ENCODE measurements around the gene KLHDC8A.

Gene KLHDC8A

DNA sequence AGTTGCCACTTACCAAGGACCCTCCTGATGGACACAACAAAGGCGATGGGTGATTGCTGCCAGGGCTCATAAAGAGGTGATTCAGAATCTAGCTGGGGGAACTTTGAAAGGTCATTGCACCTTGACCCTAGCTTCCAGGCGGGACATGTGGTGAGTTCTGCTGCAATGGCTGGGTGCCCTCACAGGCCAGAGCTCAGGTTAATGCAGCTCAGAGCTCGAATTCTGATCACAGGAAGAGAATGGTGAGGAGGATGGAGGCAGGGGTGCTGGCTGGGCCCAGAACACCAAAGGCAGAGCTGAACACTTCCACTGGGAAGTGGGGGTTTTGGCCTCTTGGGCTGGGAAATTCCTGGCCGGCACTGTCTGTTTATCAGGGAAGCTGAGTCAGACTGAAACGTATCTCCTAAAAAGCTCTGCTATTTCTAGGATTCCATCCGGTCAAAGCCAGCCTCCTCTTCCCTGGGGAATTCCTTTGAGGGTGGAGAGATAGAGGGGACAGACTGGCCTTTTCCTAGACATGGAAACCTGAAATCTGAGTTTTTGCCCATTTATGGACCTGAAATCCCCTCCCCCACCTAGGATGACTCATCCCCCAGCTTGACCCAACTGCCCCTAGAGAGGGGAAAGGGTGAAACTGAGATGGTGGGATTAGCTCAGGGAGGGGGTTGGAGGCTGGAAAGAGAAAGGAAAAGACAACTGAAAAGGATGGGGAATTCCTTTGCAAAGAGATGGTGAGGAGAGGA is 62.4 kb downstream of the KLHDC8A start:
- Histone ChIP-seq H3K27ac (ENCODE audit: low read depth, low read length, severe bottlenecking) (peak overlapping the region; percentile 98), H3K4me1 (ENCODE audit: control insufficient read depth, insufficient read depth, low read length, poor library complexity, severe bottlenecking) (peaks cover 64% of the 10 kb centered on the region), H3K36me3 (ENCODE audit: control insufficient read depth, insufficient read depth, low read length) (no peaks in the 10 kb centered on the region), H3K4me3 (ENCODE audit: extremely low read depth, insufficient read depth, low read length, poor library complexity, severe bottlenecking) (peak overlapping the region; percentile 14), H3K9me3 (ENCODE audit: control insufficient read depth, low read length) (no peaks in the 10 kb centered on the region)
- WGBS, 2 experiments (ENCODE audit: insufficient coverage in 2 of 2), result 24 to 49% methylated on average over 3 to 4 of the region's 6 CpGs

DNA sequence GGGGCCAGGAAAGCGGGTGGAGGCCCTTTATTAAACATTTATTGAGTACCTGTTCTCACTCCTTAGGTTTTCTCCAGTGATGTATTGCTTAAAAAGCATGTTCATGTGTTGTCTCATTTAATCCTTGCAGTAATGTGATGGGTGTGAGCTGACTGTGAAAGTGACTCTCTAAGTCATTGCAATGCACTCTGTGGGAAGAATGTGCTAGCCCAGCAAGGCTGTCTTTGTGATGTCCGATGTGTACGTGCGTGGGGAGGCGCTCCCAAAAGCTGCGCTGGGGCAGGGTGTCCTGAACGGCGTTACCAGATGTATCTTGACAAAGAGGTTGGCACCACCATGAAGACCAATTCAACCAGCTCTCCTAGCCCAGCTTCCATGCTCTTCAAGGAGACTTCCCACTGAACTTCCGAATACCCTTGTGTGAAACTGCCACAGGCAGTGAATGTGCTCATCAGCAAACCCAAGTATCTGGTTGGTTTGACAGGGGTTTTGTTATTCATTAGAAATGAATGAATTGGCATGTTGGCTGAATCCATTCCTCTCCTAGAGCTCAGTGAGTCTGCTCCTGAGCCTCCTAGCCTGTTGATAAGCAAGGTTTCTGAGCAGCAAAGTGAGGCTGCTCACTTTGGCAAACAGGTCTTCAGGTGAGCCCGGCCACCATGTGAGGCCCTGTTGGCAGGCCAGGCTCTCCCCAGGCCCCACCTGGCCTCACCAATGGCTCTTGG is 63.2 kb downstream of the KLHDC8A start:
- H3K4me3 ChIP-seq (ENCODE audit: extremely low read depth, insufficient read depth, low read length, poor library complexity, severe bottlenecking), result no peak overlapping the region
- H3K9me3 ChIP-seq (ENCODE audit: control insufficient read depth, low read length), result no peaks in the 10 kb centered on the region
- WGBS, 2 experiments (ENCODE audit: insufficient coverage in 2 of 2), result 85% methylated on average over 8 to 9 of the region's 10 CpGs
- no peaks in the 10 kb centered on the region for H3K36me3 ChIP-seq (ENCODE audit: control insufficient read depth, insufficient read depth, low read length)
- H3K27ac ChIP-seq (ENCODE audit: low read depth, low read length, severe bottlenecking), result peak overlapping the region; percentile 98
- peaks cover 57% of the 10 kb centered on the region for H3K4me1 ChIP-seq (ENCODE audit: control insufficient read depth, insufficient read depth, low read length, poor library complexity, severe bottlenecking)

DNA sequence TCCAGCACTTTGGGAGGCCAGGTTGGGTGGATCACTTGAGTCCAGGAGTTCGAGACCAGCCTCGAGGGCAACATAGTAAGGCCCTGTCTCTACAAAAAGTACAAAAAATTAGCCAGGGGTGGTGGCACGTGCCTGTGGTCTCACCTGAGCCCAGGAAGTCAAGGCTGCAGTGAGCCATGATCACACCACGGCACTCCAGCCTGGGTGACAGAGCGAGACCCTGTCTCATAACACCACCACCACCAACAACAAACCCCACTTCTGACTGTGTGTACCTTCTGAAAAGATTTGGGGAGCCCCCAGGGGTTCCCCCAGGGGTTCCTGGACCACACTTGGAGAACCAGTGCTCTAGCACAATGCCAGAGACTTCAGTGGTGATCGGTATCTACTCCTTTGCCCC is 65.1 kb downstream of the KLHDC8A start:
- H3K4me3 ChIP-seq (ENCODE audit: extremely low read depth, insufficient read depth, low read length, poor library complexity, severe bottlenecking), result no peak overlapping the region
- no peaks in the 10 kb centered on the region for H3K36me3 ChIP-seq (ENCODE audit: control insufficient read depth, insufficient read depth, low read length)
- WGBS, 2 experiments (ENCODE audit: insufficient coverage in 2 of 2), result 93 to 97% methylated on average over 5 of the region's 6 CpGs
- H3K9me3 ChIP-seq (ENCODE audit: control insufficient read depth, low read length), result no peaks in the 10 kb centered on the region
- H3K4me1 ChIP-seq (ENCODE audit: control insufficient read depth, insufficient read depth, low read length, poor library complexity, severe bottlenecking), result peaks cover 57% of the 10 kb centered on the region
- H3K27ac ChIP-seq (ENCODE audit: low read depth, low read length, severe bottlenecking), result no peak overlapping the region

DNA sequence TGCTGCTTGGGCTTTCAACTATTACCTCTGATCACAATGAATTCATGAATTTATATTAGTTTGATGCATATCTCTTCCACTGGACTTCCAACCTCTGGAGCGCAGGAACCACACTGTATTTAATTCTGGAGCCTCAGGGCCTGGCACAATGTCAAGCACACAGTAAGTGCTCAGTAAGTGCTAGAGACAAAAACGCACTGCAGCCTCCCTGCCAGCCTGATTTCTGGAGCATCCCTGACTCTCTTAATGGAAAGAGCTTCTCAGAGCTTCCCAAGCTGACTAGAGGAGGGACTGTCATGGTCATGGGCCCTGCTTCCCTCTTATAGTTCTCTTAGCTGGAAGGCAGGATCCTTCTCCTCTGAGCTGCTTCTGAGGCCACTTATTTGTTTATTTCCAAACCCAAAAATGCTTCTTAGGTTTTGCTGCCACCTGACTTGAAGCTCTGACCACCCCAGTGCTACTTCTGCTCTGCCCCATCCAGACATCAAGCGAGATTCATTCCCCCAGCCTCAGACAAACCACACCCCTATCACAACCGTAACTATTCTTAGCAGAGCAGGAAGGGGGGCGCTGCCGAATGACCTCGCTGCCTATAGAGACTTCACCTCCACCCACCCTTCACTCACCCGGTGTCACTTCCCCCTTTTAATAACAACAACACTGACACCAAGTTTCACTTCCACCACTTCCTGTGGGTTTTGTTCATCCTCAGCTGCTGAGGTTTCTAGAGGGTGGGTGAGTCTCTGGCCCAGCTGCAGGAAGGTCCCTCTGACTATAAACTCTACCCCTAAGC is 68.8 kb downstream of the KLHDC8A start:
- Histone ChIP-seq H3K9me3 (ENCODE audit: control insufficient read depth, low read length) (no peaks in the 10 kb centered on the region), H3K4me1 (ENCODE audit: control insufficient read depth, insufficient read depth, low read length, poor library complexity, severe bottlenecking) (peaks cover 55% of the 10 kb centered on the region), H3K36me3 (ENCODE audit: control insufficient read depth, insufficient read depth, low read length) (no peaks in the 10 kb centered on the region), H3K27ac (ENCODE audit: low read depth, low read length, severe bottlenecking) (peak overlapping the region; percentile 50), H3K4me3 (ENCODE audit: extremely low read depth, insufficient read depth, low read length, poor library complexity, severe bottlenecking) (no peak overlapping the region)
- 55 to 59% methylated on average over 3 to 5 of the region's 8 CpGs for WGBS, 2 experiments (ENCODE audit: insufficient coverage in 2 of 2)

DNA sequence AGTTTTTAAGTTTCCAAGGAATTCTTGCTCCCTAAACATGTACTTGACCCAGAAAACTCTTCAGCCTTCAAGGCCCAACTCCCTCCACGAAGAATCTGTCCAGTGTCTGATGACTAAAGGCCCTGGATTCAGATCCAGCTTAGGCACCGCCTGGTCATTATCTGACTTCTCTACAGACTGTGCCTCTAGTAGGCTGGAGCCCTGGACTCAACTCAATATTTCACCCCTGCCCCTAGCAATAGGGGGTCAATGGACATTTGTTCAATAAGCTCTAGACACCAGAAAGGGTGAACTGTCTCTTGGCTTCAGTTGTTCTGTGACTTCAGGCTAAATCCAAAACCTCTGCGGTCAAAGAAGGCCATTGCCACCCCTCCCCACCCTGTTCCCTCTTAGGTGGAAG is 69.6 kb downstream of the KLHDC8A start:
- H3K4me1 ChIP-seq (ENCODE audit: control insufficient read depth, insufficient read depth, low read length, poor library complexity, severe bottlenecking), result peaks cover 56% of the 10 kb centered on the region
- peak overlapping the region; percentile 41 for H3K27ac ChIP-seq (ENCODE audit: low read depth, low read length, severe bottlenecking)
- WGBS, 2 experiments (ENCODE audit: insufficient coverage in 2 of 2), result 100% methylated on average over 1 to 3 of the region's 3 CpGs

DNA sequence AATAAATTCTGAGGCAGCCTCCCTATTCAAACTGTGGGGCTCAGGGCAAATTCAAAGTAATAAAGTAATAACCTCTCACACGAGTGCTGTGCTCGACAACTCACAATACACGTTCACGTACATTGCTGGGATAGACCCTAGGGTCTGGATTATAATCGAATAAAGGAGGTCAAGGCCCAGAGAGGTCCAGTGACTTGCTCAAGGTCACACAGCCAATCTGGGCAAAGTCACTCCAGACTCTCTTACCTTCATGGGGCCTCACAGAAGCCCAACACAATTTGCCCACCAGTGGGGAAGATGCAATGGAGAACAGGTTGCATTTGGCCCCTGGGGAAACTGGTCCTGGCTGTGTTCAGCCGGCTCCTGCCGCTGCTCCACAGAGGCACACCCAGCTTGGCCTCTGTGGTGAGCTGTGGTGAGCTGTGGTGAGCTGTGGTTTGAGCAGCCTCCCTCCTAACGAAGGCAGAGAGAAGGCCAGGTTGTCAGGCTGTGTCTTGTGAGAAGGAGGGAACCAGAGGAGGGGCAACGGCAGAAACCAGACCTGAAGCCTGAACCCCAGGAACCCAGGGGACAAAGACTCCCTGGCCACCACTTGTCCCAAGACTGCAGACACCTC is 70.3 kb downstream of the KLHDC8A start:
- WGBS, 2 experiments (ENCODE audit: insufficient coverage in 2 of 2), result 81 to 92% methylated on average over 3 to 9 of the region's 9 CpGs
- peak overlapping the region; percentile 93 for H3K27ac ChIP-seq (ENCODE audit: low read depth, low read length, severe bottlenecking)
- H3K4me3 ChIP-seq (ENCODE audit: extremely low read depth, insufficient read depth, low read length, poor library complexity, severe bottlenecking), result no peak overlapping the region
- H3K36me3 ChIP-seq (ENCODE audit: control insufficient read depth, insufficient read depth, low read length), result no peaks in the 10 kb centered on the region
- peaks cover 57% of the 10 kb centered on the region for H3K4me1 ChIP-seq (ENCODE audit: control insufficient read depth, insufficient read depth, low read length, poor library complexity, severe bottlenecking)
- no peaks in the 10 kb centered on the region for H3K9me3 ChIP-seq (ENCODE audit: control insufficient read depth, low read length)

More for the DNA sequence above, 69.6 kb downstream of the KLHDC8A start:
- Histone ChIP-seq H3K36me3 (ENCODE audit: control insufficient read depth, insufficient read depth, low read length) (no peaks in the 10 kb centered on the region), H3K9me3 (ENCODE audit: control insufficient read depth, low read length) (no peaks in the 10 kb centered on the region), H3K4me3 (ENCODE audit: extremely low read depth, insufficient read depth, low read length, poor library complexity, severe bottlenecking) (no peak overlapping the region)
